HG02840 (cell line): ENCODE data around the gene ARHGEF1.
"Not testable (repeated sequence)": the region's sequence is repeated elsewhere in the genome, so short reads cannot be mapped to it uniquely, and the experiment has no call there.

Experiments
- ATAC-seq: cut with Tn5 transposase; IDR thresholded peaks from one replicate; pipeline ENCODE4 v1.9.1; 2021; ENCODE audit warnings: mild to moderate bottlenecking, moderate library complexity, moderate number of reproducible peaks; ENCODE audit not compliant: unreplicated experiment, low FRiP score

The ARHGEF1 gene

GRCh38 chr19:41927497-41928192 is 44.7 kb downstream of the ARHGEF1 start:
- ATAC-seq: no peak

DNA sequence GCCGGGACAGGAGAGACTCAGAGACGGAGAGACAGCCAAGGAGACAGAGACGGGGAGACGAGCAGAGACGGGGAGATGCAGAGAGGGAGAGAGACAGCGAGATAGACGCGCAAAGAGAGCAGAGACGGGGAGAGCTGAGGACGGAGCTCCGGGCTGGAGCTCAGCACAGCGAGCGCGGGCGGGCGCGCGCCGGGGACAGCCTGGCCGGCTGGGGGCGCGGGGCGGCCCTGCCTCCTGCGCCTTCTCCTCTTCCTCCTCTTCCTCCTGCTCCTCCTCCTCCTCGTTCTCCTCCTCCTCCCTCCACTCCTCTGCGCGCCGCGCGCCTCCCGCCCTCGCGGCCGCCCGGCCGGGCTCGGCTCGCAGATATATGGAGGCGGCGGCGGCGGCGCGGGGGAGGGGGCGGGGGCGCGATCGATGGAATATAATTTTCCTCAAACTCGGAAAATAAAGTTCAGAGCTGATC is 45.3 kb downstream of the ARHGEF1 start, which contains the start of gene ERFL:
TSS of gene ERFL (minus strand) at position 229 of the 463 bp plus-strand sequence. CDS start 15,530 bp downstream, outside the sequence.
- ATAC-seq: no peak

DNA sequence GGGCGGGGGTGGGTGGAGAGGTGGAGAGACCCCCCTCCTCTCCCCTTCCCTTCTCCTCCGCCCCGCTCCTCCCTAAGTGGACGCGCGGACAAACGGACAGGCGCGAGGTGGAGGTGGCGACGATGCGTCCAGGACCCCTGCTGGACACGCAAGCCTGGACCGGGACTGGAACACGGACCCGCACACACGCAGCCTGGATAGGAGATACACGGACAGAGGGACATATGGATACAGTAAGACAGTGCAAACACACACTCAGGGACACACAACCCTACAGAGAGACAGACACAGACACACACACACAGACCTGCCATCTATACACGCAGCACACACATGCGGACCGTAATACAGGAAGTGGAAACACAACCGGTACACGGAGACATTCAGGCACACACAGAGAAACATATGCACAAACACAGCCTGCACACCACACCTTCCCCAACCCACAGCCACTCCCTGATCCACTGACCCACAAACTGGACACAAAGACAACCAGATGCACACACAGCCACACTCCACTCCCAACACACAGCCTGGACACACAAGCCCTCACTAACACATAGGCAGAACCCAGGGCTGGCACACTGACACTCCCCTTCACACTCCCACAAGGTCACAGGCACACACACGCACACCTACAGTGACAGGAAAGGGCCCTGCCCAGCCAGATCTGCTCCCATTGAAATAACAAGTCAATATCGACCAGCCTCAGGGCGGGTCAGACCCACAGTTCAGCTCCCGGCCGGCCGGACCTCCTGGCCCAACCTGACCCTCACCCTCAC is 46.0 kb downstream of the ARHGEF1 start:
- no peak for ATAC-seq

DNA sequence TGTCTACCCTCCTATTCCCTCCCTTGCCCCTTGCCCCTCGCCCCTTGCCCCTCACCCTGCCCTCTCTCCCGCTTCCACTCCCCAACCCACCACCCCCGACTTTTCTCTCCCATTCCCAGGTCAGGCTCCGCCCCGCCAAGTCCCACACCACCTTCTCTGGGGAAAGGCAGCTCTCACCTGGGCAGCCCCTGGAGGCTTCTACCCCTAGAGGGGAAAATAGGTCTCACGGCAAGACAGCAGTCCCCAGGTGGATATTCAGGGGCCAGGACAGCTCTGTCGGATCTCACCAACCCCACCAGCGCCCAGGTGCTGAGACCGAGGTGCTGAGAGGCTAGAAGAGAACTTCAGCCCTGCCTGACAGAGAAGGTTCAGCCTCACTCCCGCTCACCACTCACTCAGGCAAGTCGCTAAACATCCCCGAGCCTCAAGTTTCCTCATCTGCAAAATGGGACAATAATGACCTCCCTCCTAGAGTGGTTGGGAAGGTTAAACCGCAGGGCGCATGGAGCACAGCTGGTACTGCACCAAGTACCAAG is 46.6 kb downstream of the ARHGEF1 start:
- no peak for ATAC-seq

- ATAC-seq: no peak
Measured at GRCh38 chr19:41930322-41930722, 47.3 kb downstream of the ARHGEF1 start.

DNA sequence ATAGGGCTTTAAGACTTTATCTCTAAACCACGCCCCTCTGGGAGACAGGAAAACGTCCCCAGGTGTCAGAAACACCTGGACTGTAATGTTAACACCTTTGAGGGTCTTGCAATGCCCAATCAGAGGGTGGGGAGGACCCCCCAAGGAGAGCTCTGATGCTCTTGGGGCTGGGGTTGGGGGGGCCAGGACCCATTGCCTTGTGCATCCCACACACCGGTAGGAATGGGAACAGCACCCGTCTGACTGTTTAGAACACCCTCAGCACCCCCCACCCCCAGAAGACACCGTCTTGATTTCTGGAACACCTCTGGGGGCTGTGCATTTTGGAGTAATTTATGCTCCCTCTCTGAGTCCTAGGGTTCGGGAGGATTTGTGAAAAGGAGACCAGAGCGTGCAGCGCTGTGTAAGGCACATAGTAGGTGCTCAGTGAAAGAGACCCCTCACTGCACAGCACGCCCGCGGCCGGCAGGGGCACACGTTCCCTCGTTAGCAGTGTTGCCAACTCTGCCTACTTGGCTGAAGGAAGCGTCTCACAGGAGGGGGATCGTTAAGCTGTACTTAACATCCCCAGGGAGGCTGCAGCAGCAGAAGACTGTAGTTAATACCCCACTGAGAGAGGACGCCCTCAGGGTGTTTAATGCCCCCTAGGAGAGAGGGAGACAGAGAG is 48.1 kb downstream of the ARHGEF1 start:
- no peak for ATAC-seq

GRCh38 chr19:41932259-41932719 is 49.3 kb downstream of the ARHGEF1 start:
- no peak for ATAC-seq

DNA sequence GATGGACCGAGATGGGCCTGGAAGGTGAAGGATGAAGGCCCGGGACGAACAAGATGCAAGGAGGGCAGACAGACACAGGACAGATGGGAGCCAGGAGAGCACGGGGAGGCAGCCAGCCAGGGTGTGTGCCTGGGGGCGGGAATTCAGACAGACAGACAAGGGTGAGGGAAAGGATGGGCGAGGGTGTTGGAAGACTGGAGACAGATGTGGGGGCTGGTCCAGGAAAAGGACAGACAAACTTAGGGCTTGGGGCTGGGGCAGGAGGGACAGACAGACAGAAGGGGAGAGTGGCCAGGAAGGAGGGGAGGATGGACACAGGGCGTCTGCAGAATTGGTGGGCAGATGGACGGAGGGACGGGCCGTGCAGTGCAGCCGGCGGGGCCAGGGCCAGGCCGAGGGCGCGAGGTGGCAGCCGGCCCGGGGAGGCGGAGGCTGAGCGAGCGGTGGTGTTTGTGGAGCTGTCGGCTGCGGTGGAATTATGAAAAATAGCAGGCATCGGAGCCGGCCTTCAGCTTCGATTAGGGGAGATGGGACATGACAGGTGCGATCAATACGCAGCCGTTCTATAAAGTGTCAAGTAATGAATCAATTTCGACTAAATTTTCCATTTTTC is 49.8 kb downstream of the ARHGEF1 start:
- ATAC-seq: no peak

- no peak for ATAC-seq
Measured at GRCh38 chr19:41933693-41934426, 50.9 kb downstream of the ARHGEF1 start.

- ATAC-seq: no peak
Measured at GRCh38 chr19:41934849-41935374, 51.9 kb downstream of the ARHGEF1 start.

DNA sequence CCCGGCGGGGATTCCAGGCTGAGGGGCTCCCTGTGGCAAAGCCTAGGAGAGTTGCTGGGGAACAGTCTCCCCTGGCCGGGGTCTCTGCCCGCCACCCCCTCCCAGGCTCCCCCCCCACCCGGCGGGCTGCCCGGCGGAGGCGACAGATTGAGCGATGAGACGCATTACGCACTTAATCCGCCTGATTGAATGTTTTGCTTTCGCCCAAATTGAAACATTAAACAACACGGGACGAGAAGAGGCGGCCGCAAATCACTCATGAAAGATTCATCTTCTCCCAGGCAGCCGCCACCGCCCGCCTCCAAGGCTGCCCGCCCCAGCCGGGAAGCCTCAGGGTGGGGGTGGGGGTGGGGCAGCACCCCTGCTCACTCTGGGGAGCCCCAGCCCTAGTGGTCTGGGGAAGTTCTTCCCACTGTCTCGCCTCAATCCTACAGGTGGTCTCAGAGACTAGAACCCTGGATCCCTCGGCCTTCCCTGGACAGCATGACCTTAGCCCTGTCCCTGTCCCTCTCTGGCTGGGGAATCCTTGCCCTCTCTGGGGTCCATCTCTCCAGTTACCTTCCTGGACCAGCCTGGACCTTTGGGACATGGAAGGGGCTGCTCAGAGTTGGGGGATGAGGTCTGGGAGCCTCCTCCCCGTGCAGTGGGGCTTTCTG is 52.9 kb downstream of the ARHGEF1 start:
- no peak for ATAC-seq

- no peak for ATAC-seq
Measured at GRCh38 chr19:41936416-41936850, 53.4 kb downstream of the ARHGEF1 start.

DNA sequence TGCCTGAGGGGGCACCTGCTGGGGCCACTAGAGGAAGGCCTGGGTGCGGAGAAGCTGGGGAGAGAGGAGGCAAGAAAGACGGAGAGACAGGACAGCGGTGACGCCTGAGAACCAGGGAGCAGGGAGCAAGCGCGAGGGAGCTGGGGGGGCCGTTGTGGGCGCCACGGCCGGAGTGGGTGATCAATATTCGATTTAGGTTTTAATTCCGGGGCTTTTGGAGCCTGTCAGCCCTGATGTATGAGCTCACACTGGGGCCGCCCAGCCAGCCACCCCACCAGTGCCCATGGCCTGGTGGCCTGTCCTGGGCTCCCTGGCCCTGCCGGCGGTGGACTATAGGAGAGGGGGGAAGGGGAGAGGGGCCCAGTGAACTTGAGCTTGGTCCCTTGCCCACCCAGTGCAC is 54.0 kb downstream of the ARHGEF1 start:
- no peak for ATAC-seq

DNA sequence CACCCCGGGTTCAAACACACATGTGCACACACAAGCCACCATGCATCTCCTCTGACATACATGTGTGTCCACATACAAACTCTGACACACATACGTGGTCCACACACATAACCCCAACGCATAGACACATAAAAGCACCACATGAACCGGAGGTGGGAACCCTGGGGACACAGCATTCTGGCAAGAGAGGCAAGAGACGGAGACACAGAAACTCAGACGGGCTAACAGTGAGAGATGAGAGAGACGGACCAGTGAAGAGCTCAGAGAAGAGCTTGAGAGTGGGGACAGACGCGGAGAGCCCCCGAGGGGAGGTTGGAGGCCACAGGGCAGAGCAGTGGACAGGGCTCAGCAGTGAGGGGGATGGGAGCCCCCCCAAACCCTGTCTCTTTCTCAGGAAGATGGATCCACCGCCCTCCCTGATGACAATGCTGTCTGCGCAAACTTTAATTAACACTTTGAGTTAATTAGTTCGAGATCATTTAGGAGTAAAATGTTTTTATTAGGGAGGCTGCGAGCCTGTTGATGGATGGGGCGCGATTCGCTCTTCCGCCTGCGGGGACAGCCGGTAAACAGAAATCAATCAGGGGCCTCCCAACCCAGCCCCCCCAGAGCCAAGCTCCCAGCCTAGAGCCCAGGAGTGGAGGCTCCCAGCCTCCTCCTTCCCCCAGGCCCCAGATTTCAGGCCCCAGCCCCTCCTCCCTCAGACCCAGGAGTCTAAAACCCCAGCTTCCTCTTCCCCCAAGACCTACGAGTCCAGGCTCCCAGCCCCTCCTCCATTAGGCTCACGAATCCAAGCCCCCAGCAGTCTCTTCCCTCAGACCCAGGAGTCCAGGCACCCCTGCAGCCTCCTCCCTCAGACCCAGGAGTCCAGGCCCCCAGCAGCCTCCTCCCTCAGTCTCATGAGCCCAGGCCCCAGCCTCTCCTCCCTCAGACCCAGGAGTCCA is 54.8 kb downstream of the ARHGEF1 start:
- no peak for ATAC-seq

DNA sequence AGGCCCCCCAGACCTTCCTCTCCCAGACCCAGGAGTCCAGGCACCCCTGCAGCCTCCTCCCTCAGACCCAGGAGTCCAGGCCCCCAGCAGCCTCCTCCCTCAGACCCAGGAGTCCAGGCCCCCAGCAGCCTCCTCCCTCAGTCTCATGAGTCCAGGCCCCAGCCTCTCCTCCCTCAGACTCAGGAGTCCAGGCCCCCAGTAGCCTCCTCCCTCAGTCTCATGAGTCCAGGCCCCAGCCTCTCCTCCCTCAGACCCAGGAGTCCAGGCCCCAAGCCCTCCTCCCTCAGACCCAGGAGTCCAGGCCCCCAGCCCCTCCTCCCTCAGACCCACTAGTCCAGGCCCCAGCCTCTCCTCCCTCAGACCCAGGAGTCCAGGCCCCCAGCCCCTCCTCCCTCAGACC is 56.2 kb downstream of the ARHGEF1 start:
- ATAC-seq: not testable (repeated sequence)

- no peak for ATAC-seq
Measured at GRCh38 chr19:41939861-41940730, 57.1 kb downstream of the ARHGEF1 start.
